ENCODE data around the gene XRCC5. TPM values are rescaled to one million over a fixed set of nuclear protein-coding genes. Genes with fewer than 3 reads are reported as not detected.
"Not testable (repeated sequence)": the region's sequence is repeated elsewhere in the genome, so short reads cannot be mapped to it uniquely, and the experiment has no call there.

The XRCC5 gene
- total RNA-seq, 4 donors from 2014 or later, result 131 to 157 (median 141) TPM

DNA sequence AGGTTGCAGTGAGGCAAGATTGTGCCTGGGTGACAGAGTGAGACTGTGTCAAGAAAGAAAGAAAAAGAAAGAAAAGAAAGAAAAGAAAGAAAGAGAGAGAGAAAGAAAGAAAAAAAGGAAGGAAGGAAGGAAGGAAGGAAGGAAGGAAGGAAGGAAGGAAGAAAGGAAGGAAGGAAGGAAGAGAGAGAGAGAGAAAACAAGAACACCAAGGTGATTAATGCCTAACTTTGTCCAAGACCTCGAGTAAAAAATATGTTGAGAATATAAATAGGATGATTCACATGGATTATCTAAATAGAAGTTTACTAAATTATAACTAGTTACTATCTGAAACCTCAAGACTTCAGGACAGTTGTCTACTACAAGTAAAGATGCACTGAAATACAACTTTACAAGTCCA, 34.8 kb upstream of the XRCC5 start:
- H3K9me3 ChIP-seq, result no peaks in the 10 kb centered on the region
- H3K27me3 ChIP-seq, result no peaks in the 10 kb centered on the region
- no peak overlapping the region for H3K4me3 ChIP-seq
- ATAC-seq (no peak), DNase-seq (no peak)
- H3K36me3 ChIP-seq, result no peaks in the 10 kb centered on the region
- in situ Hi-C loops (cut with MboI; ENCODE audit: low sequenced_read_pairs in 4 of 4) (no loop called here), intact Hi-C loops (cut with DNase I; ENCODE audit: low total_unique reads) (no loop called here)
- H3K27ac ChIP-seq, result no peak overlapping the region
- no peak for TF ChIP-seq POLR2A (IDR thresholded peaks at IDR 0.05)
- TF ChIP-seq, protein P1, sequence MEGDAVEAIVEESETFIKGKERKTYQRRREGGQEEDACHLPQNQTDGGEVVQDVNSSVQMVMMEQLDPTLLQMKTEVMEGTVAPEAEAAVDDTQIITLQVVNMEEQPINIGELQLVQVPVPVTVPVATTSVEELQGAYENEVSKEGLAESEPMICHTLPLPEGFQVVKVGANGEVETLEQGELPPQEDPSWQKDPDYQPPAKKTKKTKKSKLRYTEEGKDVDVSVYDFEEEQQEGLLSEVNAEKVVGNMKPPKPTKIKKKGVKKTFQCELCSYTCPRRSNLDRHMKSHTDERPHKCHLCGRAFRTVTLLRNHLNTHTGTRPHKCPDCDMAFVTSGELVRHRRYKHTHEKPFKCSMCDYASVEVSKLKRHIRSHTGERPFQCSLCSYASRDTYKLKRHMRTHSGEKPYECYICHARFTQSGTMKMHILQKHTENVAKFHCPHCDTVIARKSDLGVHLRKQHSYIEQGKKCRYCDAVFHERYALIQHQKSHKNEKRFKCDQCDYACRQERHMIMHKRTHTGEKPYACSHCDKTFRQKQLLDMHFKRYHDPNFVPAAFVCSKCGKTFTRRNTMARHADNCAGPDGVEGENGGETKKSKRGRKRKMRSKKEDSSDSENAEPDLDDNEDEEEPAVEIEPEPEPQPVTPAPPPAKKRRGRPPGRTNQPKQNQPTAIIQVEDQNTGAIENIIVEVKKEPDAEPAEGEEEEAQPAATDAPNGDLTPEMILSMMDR (IDR thresholded peaks at IDR 0.05 in 4 of 5, conservative IDR thresholded peaks at IDR 0.05 in 1 of 5), result no peak
- no peaks in the 10 kb centered on the region for H3K4me1 ChIP-seq

DNA sequence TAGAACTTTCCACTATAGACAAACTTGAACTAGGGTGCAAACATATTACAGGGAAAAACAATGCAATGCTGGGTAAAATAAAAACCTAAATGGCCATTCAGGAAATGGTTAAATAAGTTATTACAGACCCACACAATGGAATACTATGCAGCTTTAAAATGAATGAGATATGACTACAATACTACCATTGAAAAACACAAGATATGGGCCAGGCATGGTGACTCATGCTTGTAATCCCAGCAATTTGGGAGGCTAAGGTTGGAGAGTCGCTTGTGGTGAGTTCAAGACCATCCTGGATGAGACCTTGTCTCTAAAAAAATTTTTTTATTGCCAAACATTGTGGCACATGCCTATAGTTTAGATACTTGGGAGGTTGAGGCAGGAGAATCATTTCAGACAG, 34.4 kb upstream of the XRCC5 start:
- Histone ChIP-seq H3K36me3 (no peaks in the 10 kb centered on the region), H3K9me3 (no peaks in the 10 kb centered on the region), H3K4me3 (no peak overlapping the region), H3K27ac (no peak overlapping the region), H3K27me3 (no peaks in the 10 kb centered on the region), H3K4me1 (no peaks in the 10 kb centered on the region)
- ATAC-seq (no peak), DNase-seq (no peak)
- intact Hi-C loops (cut with DNase I; ENCODE audit: low total_unique reads) (no loop called here), in situ Hi-C loops (cut with MboI; ENCODE audit: low sequenced_read_pairs in 4 of 4) (no loop called here)
- no peak for TF ChIP-seq POLR2A (IDR thresholded peaks at IDR 0.05)
- TF ChIP-seq, protein P1 (IDR thresholded peaks at IDR 0.05 in 4 of 5, conservative IDR thresholded peaks at IDR 0.05 in 1 of 5), result no peak

DNA sequence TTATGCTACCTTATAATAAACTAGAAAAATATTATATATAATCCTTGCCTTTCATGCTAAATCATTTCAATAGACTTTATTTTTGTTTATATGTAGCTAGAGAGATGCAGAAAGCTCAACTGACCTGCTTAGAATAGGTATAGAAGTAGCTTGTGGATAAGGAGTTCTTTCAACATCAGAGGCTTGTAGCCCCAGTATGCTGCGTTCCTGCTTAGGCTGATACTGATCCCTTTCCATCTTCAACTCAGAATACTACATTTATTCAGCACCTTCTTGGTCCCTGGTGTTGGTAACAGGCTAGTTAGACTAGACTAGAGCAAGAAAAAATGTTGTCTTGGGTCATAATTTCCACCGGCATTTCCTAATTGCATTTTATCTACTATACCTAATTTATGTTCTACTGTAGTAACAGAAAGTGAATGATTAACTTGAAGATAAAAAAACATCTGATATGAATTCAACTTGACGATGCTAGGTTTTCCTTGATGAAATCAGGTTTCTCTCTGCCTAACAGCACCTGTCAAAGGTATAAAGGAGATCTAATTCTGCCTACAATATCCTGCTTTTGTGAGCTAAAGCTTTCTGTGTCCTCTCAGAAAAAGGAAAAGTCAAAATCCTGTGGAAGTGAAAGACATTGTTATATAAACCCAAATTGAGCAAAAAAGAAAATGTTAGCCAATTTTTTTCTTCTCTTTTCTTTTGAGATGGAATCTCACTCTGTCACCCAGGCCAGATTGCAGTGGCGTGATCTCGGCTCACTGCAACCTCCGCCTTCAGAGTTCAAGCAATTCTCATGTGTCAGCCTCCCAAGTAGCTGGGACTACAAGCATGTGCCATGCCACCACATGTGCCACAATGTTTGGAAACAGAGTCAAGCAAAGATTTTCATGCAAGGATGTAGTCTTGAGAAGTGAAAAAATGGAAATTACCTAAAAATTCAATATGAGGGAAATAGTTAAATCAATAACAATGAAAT, 33.4 kb upstream of the XRCC5 start:
- H3K27me3 ChIP-seq, result no peaks in the 10 kb centered on the region
- H3K36me3 ChIP-seq, result no peaks in the 10 kb centered on the region
- no peaks in the 10 kb centered on the region for H3K4me1 ChIP-seq
- in situ Hi-C loops (cut with MboI; ENCODE audit: low sequenced_read_pairs in 4 of 4) (no loop called here), intact Hi-C loops (cut with DNase I; ENCODE audit: low total_unique reads) (no loop called here)
- H3K9me3 ChIP-seq, result no peaks in the 10 kb centered on the region
- H3K4me3 ChIP-seq, result no peak overlapping the region
- TF ChIP-seq, protein P1 (IDR thresholded peaks at IDR 0.05 in 4 of 5, conservative IDR thresholded peaks at IDR 0.05 in 1 of 5), result no peak
- no peak for TF ChIP-seq POLR2A (IDR thresholded peaks at IDR 0.05)
- DNase-seq (no peak), ATAC-seq (no peak)
- no peak overlapping the region for H3K27ac ChIP-seq

DNA sequence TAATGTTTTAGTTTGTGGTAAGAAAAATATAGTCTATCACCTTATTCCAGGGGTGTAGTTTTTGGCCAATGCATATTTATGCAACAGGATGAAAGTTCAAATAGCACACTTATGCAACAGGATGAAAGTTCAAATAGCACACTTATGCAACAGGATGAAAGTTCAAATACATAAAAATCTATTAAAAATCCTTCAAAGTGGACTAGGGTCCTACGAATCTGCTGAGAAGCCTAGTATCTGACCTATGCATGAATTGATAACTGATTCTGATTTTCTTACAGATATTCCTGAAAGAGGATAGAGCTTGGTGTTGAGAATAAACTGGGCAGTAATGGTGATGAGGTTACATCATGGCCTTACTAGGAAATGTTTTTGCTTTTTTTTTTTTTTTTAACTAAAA, 30.4 kb upstream of the XRCC5 start:
- intact Hi-C loops (cut with DNase I; ENCODE audit: low total_unique reads) (no loop called here), in situ Hi-C loops (cut with MboI; ENCODE audit: low sequenced_read_pairs in 4 of 4) (no loop called here)
- Histone ChIP-seq H3K9me3 (no peaks in the 10 kb centered on the region), H3K4me1 (peaks cover 9 to 17% of the 10 kb centered on the region in 2 donors), H3K27me3 (no peaks in the 10 kb centered on the region), H3K4me3 (no peak overlapping the region), H3K36me3 (no peaks in the 10 kb centered on the region), H3K27ac (no peak overlapping the region)
- no peak for ATAC-seq
- no peak for DNase-seq
- TF ChIP-seq POLR2A (IDR thresholded peaks at IDR 0.05), result no peak
- TF ChIP-seq, protein P1 (IDR thresholded peaks at IDR 0.05 in 4 of 5, conservative IDR thresholded peaks at IDR 0.05 in 1 of 5), result no peak

DNA sequence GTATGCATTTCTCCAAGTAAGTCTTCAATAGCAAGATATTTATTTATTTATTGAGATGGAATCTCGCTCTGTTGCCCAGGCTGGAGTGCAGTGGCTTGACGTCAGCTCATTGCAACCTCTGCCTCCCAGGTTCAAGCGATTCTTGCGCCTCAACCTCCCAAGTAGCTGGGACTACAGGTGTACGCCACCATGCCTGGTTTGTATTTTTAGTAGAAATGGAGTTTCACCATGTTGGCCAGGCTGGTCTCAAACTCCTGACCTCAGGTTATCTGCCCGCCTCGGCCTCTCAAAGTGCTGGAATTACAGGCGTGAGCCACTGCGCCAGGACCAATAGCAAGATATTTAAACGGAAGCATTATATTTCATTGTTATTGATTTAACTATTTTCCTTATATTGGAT, 29.1 kb upstream of the XRCC5 start:
- intact Hi-C loops (cut with DNase I; ENCODE audit: low total_unique reads); in situ Hi-C loops (cut with MboI; ENCODE audit: low sequenced_read_pairs in 4 of 4); H3K9me3 ChIP-seq; H3K27ac ChIP-seq; H3K36me3 ChIP-seq; ATAC-seq; H3K4me3 ChIP-seq; H3K27me3 ChIP-seq; DNase-seq: not testable (repeated sequence)
- peaks cover 9 to 17% of the 10 kb centered on the region in 2 donors for H3K4me1 ChIP-seq
